NCI-H774 (cell line): ENCODE data around the gene TMEM101.
"Not testable (repeated sequence)": the region's sequence is repeated elsewhere in the genome, so short reads cannot be mapped to it uniquely, and the experiment has no call there.

Source experiments
- DNase-seq: peaks from one replicate; lab custom pipeline; 2025; lab: John Stamatoyannopoulos, UW

Gene TMEM101

DNA sequence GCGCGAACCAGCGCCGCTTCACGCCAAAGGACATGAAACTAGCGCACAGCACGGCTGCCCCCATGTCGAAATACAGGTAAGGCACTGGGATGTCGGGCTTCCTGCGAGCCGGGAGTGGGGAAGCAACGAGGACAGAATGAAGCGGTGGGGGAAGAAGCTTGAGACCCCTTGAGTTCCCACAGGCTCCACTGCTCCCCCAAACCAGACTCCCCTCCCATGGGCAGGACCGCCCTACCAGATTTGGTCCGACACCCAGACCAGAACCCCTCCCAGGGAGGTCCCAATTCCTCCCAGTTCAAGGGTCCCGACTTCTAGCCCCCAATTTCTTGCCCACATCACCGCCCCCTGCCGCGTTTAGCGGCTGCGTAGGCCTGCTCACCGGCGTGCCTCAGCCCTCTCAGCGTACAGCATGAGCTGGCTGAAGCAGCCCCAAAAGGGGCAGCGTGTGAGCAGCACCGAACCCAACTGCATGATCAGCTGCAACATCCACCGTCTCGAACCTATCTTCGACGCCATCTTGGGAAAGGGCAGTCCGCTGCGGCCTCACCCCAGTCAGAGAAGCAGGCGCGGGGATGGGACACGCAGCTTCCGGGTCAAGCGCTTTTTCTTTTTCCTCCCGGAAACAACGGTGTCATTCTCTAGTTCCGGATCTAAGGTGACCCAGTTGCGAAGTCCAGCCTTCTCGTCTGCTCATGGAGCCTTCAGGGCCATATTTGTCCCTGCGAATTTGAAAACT, at the start of gene TMEM101:
TSS of gene TMEM101 (minus strand) at position 527 of the 736 bp plus-strand sequence. CDS start at position 516, 11 bp downstream.
- peak; percentile 92 for DNase-seq

GRCh38 chr17:44063704-44064639, 49.2 kb upstream of the TMEM101 start:
- no peak for DNase-seq

DNA sequence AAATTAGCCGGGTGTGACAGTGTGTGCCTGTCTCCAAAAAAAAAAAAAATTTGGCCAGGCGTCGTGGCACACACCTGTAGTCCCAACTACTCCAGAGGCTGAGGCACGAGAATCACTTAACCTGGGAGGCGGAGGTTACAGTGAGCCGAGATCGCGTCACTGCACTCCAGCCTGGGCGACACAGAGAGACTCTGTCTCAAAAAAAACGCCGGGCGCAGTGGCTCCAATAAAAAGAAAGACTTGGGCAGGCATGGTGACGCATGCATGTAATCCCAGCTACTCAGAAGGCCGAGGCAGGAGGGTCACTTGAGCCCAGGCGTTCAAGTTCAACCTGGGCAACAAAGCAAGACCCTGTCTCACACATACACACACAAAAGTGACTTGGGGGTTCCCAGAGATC, 48.1 kb upstream of the TMEM101 start:
- DNase-seq, result no peak

DNA sequence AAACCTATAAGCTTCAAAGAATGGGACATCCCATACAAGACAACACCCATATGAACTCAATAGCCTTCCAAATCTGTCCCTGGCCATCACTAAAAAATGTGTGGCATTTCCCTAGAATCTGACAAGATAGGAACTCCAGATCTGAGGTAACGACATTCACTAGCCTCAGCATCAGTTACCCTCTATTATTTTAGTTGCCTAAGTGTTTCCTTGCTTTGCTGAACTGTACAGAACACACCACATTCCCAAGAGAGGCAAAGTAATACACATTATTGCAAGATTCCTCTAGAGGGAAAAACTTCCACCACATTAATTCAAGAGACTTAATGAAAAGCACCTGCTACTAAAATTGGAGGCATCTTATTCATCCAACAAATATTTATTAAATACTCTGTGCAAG, 46.7 kb upstream of the TMEM101 start:
- no peak for DNase-seq

- no peak for DNase-seq
Measured at GRCh38 chr17:44059101-44059892, 44.5 kb upstream of the TMEM101 start.

DNA sequence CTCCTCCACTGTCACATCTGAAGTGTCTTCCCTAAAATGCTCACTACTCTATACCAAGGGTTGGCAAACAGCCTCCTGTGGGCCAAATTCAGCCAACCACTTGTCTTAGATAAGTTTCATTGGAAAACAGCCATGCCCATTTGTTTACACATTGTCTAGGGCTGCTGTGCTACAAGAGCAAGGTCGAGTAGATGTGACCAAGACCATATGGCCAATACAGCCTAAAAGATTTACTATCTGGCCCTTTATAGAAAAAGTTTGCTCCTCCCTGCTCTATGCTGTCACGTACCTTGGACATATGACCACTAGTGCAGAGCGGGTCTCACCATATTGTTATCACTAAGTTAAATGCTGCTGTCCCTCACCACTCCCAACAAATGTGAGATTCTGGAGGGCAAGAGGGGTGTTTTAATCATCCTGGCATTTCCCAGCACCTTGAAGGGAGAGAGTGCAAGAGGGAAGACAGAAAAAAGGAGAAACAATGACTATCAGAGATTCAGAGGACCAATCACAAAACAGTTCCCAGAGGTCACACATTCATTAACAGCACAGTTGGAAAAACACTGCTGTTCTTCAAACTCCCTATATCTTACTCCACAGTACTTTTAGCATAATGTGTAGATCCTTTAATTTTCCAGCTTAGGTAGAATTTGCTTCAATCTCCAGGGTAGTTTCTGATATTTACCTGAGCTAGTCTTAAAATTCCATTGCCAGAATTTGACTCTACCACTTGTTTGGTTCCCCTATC, 38.5 kb upstream of the TMEM101 start:
- peak; percentile 67 for DNase-seq

DNA sequence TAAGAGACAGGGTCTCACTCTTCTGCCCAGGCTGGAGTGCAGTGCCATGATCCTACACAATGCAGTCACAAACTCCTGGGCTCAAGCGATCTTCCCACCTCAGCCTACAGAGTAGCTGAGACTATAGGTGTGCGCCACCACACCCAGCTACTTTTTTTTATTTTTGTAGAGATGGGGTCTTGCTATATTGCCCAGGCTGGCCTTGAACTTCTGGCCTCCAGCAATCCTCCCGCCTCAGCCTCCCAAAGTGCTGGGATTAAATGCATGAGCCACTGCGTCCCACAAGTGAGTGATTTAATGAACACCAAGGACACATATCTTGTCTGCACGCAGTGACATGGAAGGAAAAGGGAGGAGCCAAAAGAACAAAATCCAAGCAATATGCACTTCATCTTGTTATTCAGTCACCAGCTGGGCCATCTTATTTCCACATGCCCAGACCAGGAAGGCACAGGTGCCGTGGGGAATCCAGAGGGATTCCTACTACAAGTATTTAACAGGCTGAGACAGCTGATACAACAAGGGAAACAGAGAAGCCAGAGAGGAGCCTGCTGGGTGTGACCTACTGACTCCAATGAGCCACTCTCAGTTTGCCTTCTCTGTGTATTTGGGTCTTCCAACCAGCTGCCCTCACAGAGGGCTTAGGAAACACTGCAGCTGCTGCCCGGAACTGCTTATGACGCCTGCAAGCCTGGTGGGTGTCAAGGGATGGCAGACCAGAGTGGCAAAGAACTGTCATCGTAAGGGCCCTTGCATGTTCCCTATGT, 34.7 kb upstream of the TMEM101 start:
- DNase-seq, result no peak

- not testable (repeated sequence) for DNase-seq
Measured at GRCh38 chr17:44046893-44047292, 32.1 kb upstream of the TMEM101 start.

GRCh38 chr17:44045486-44045885, 30.7 kb upstream of the TMEM101 start:
- DNase-seq, result no peak

DNA sequence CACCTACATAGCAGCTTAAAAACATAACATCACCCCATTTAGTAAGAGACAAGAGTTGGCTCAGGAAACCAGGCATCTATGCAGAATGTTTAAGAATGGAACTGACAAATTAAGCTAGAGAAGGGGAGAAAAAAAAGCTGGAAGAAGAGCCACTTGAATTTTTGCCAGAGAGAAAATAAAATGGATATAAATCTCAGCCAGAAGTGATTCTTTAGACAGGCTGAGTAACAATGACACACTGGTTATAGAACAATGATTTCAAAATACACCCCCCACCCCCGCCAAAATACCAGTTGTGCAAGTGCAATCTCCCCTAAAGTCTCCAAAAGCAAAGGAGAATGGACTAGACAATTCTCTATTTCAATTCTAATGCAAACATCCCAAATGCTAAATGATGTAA, 29.3 kb upstream of the TMEM101 start:
- no peak for DNase-seq

DNA sequence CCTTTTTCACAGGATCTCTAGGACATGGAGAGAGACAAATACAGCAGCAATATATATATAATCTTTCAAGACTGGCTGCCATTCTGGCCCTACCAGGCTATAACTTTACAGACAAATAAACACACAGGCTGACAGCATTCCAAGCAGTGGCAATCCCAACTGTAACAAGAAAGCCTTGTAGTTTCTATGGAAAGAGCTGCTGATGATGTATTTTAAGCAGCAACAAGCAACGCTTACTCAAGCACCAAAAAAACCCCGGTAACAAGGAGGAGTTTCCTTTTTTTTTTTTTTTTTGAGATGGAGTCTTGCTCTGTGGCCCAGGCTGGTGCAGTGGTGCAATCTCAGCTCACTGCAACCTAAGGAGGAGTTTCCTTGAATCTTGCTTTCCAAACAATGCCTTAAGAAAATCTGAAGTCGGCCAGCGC, 28.5 kb upstream of the TMEM101 start:
- DNase-seq, result no peak

- no peak for DNase-seq
Measured at GRCh38 chr17:44039829-44040635, 25.3 kb upstream of the TMEM101 start.

DNA sequence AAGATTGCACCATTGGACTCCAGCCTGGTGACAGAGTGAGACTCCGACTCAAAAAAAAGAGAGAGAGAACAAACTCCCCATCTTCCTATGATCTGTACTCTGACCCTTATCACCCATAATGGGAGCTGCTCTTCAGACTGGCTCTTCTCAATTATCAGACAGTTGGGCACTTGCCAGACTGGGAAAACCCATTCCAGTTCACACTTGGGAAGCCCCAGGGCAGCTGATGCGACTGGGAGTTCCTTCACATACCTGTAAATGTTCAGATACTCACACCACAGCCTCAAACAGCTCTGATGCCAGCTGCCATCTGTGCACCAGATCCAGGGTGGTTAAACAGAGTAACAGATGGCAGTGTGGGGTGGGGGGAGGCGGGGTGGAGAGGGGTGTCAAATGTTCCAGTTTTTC, 23.8 kb upstream of the TMEM101 start:
- no peak for DNase-seq

DNA sequence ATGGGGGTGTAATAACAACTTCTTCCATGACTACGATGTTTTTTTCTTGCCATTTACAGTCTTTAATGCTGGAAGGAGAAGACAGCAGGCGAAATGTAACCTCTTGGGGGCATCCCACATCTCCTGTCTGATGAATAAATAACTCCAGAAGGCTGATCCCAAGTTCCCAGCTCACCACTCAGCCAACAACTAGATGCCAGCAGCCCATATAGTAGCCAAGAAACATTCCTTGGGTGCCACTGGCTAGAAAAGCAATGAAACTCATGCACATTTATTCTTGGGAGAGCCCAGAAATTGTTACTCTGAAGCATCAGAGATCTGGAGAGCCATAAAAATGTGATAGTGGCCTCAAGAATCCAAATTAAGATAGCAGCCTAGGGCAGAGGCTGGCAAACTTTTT, 22.7 kb upstream of the TMEM101 start:
- no peak for DNase-seq

GRCh38 chr17:44034688-44035087, 19.9 kb upstream of the TMEM101 start:
- not testable (repeated sequence) for DNase-seq

GRCh38 chr17:44033861-44034408, 19.2 kb upstream of the TMEM101 start:
- no peak for DNase-seq

DNA sequence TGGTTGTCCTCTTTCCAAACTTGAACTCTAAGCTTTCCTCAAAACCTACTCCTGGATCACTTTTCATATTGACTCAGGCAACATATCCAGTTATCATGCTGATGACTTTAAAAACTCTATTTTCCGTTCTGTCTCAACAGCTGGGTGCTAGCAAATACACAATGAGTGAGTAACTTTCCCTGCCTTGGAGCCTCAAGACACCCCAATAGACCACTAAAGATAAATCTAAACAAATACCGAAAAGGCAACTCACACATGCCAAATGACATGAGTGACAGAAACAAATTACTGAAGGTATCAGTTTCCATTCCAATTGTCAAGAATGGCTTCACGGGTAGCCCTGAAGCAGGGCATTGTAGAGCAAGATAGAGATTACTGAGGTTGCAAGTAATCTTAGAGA, 15.7 kb upstream of the TMEM101 start:
- DNase-seq, result no peak

DNA sequence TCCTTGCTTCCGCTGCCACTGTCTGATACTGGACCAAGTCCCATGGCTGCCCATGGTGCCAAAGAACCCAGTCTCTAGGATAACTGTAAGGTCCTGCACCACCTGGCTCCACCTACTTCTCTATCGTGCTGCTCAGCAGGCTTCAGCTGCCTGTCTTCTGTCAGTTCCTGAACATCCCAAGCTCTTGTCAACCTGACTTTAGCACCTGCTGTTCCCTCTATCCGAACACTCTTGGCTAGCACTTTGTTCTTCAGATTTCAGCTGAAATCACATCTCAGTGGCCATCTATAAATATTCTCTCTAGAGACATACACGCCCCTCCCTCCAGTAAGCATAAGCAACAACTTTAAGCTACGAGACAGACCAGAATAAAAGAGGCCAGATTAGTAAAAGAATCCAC, 15.0 kb upstream of the TMEM101 start:
- DNase-seq, result no peak

- DNase-seq, result no peak
Measured at GRCh38 chr17:44024853-44025252, 10.1 kb upstream of the TMEM101 start.

GRCh38 chr17:44024271-44024663, 9.5 kb upstream of the TMEM101 start:
- DNase-seq, result peak; percentile 86
